WTC11 (cell line): ENCODE data around the gene GFPT1. TPM values are rescaled to one million over a fixed set of nuclear protein-coding genes. Genes with fewer than 3 reads are reported as not detected.

ENCODE experiments used
- ATAC-seq: fragments of 200-7000 bp; cut with Tn5 transposase; 2 replicates; pipeline ENCODE4 v1.10.0; 2021; ENCODE audit warnings: mild to moderate bottlenecking, moderate library complexity
- CTCF ChIA-PET: fragments of 300-600 bp; sonication (Branson Sonifier 250); formaldehyde crosslinking; loops from one replicate; lab custom pipeline; 2021; ENCODE audit warnings: antibody characterized with exemption; lab: Charles Lee
- POLR2A ChIA-PET: fragments of 350-600 bp; sonication (Branson Sonifier 250); formaldehyde crosslinking; loops from one replicate; lab custom pipeline; 2021; ENCODE audit warnings: antibody characterized with exemption; lab: Charles Lee
- DNase-seq: peaks from one replicate; pipeline ENCODE4 v3.0.0; 2021; ENCODE audit warnings: low spot score
- H3K27ac Mint-ChIP-seq: 2 replicates; pipeline ENCODE4 v1.8.0; 2021; ENCODE audit warnings: mixed read lengths
- H3K27me3 Mint-ChIP-seq: 2 replicates; pipeline ENCODE4 v1.8.0; 2021; ENCODE audit warnings: low read depth, mild to moderate bottlenecking, moderate library complexity, mixed read lengths
- H3K36me3 Mint-ChIP-seq: 2 replicates; pipeline ENCODE4 v1.8.0; 2021; ENCODE audit warnings: mixed read lengths
- H3K4me1 Mint-ChIP-seq: 2 replicates; pipeline ENCODE4 v1.8.0; 2022; ENCODE audit warnings: mixed read lengths
- H3K4me3 Mint-ChIP-seq: 2 replicates; pipeline ENCODE4 v1.8.0; 2021; ENCODE audit warnings: mild to moderate bottlenecking, moderate library complexity, mixed read lengths
- H3K9me3 Mint-ChIP-seq: 2 replicates; pipeline ENCODE4 v1.8.0; 2021; ENCODE audit warnings: mixed read lengths
- ARID4B ChIP-seq: sonication (generic); formaldehyde crosslinking; IDR thresholded peaks from 2 replicates; pipeline ENCODE4 v1.8.0; 2023; ENCODE audit warnings: missing genetic modification reagents, mild to moderate bottlenecking, borderline replicate concordance
- CBFB ChIP-seq: sonication (generic); formaldehyde crosslinking; IDR thresholded peaks from 2 replicates; pipeline ENCODE4 v1.8.1; 2022; ENCODE audit warnings: mild to moderate bottlenecking, low read depth, missing genetic modification reagents
- CREM ChIP-seq: sonication (generic); formaldehyde crosslinking; IDR thresholded peaks from 2 replicates; pipeline ENCODE4 v1.8.1; 2022; ENCODE audit warnings: mild to moderate bottlenecking, missing genetic modification reagents, moderate library complexity
- E2F5 ChIP-seq: sonication (generic); formaldehyde crosslinking; IDR thresholded peaks from 2 replicates; pipeline ENCODE4 v1.8.1; 2022; ENCODE audit warnings: mild to moderate bottlenecking, moderate library complexity, missing genetic modification reagents
- ETV6 ChIP-seq: sonication (generic); formaldehyde crosslinking; IDR thresholded peaks from 2 replicates; pipeline ENCODE4 v1.8.1; 2022; ENCODE audit warnings: mild to moderate bottlenecking, missing genetic modification reagents
- IRF1 ChIP-seq: sonication (generic); formaldehyde crosslinking; IDR thresholded peaks from 2 replicates; pipeline ENCODE4 v1.8.0; 2023; ENCODE audit warnings: missing genetic modification reagents
- KAT7 ChIP-seq: sonication (generic); formaldehyde crosslinking; IDR thresholded peaks from 2 replicates; pipeline ENCODE4 v1.8.1; 2023; ENCODE audit warnings: missing genetic modification reagents, mild to moderate bottlenecking, borderline replicate concordance
- MLX ChIP-seq: sonication (generic); formaldehyde crosslinking; IDR thresholded peaks from 2 replicates; pipeline ENCODE4 v1.8.1; 2023; ENCODE audit warnings: mild to moderate bottlenecking, missing genetic modification reagents, moderate library complexity
- NR3C1 ChIP-seq: sonication (generic); formaldehyde crosslinking; conservative IDR thresholded peaks from 2 replicates; pipeline ENCODE4 v1.8.1; 2023; ENCODE audit warnings: low read depth, mild to moderate bottlenecking, missing genetic modification reagents
- PRDM15 ChIP-seq: sonication (generic); formaldehyde crosslinking; IDR thresholded peaks from 2 replicates; pipeline ENCODE4 v1.8.0; 2022; ENCODE audit warnings: missing genetic modification reagents
- SMAD4 ChIP-seq: sonication (generic); formaldehyde crosslinking; IDR thresholded peaks from 2 replicates; pipeline ENCODE4 v1.8.0; 2022; ENCODE audit warnings: mild to moderate bottlenecking, missing genetic modification reagents
- ZBTB43 ChIP-seq: sonication (generic); formaldehyde crosslinking; IDR thresholded peaks from 2 replicates; pipeline ENCODE4 v1.8.1; 2023; ENCODE audit warnings: mild to moderate bottlenecking, missing genetic modification reagents
- total RNA-seq: library from RNA; stranded (reverse); gene quantifications from 3 replicates; pipeline ENCODE4 v1.2.3, GENCODE V29; 2021

GFPT1 gene
- total RNA-seq, 1 experiment from 2014 or later: 65.5 TPM

GRCh38 chr2:69304656-69305055 is 82.4 kb downstream of the GFPT1 start:
- Mint-ChIP-seq H3K27me3 (peaks cover 35% of the 10 kb centered on the region), H3K9me3 (peaks cover 11% of the 10 kb centered on the region), H3K4me1 (peaks cover 12% of the 10 kb centered on the region), H3K36me3 (peaks cover 2% of the 10 kb centered on the region; the same call in 1 of the 2 replicates), H3K4me3 (no peak overlapping the region), H3K27ac (no peak overlapping the region)
- no peak for DNase-seq
- ChIA-PET CTCF (interaction anchor here (1.0 to 1.4 kb wide), 3 partner anchors 11 to 146 kb away, joined by 3 to 4 read pairs (median 3); no protein-coding TSS in a partner anchor), POLR2A (no interaction called here)
- no peak for TF ChIP-seq KAT7 (CRISPR knock-in tag)
- ATAC-seq: no peak

- Mint-ChIP-seq H3K4me3 (no peak overlapping the region), H3K27ac (no peak overlapping the region), H3K4me1 (no peaks in the 10 kb centered on the region), H3K27me3 (peaks cover 17% of the 10 kb centered on the region), H3K9me3 (peaks cover 11% of the 10 kb centered on the region), H3K36me3 (peaks cover 2% of the 10 kb centered on the region; the same call in 1 of the 2 replicates)
- DNase-seq (no peak), ATAC-seq (no peak)
- TF ChIP-seq E2F5 (CRISPR knock-in tag) (no peak), IRF1 (CRISPR knock-in tag) (no peak), NR3C1 (CRISPR knock-in tag) (no peak), ZBTB43 (CRISPR knock-in tag) (no peak), CBFB (CRISPR knock-in tag) (no peak), PRDM15 (no peak), ARID4B (no peak), SMAD4 (CRISPR knock-in tag) (no peak), CREM (CRISPR knock-in tag) (no peak), MLX (CRISPR knock-in tag) (no peak), ETV6 (no peak)
- ChIA-PET CTCF (no interaction called here), POLR2A (no interaction called here)
Measured at GRCh38 chr2:69300650-69301049, 86.4 kb downstream of the GFPT1 start.
